Testis (tissue), 3 donors: ENCODE measurements around the gene SYT8. TPM values are rescaled to one million over a fixed set of nuclear protein-coding genes. Genes with fewer than 3 reads are reported as not detected.

ENCODE experiments used
- DNase-seq: peaks from one replicate; pipeline ENCODE4 v3.0.0-alpha.2; 2019
- H3K27ac ChIP-seq, 2 donors: fragments of 200-600 bp; sonication (generic); one replicate each; pipeline ENCODE4 v1.5.1; 2019
- H3K27me3 ChIP-seq: fragments of 200-600 bp; sonication (generic); one replicate; pipeline ENCODE4 v1.5.1; 2019
- H3K36me3 ChIP-seq: fragments of 200-600 bp; sonication (generic); one replicate; pipeline ENCODE4 v1.5.1; 2017; ENCODE audit warnings: low read depth; ENCODE audit errors: missing control alignments
- H3K4me1 ChIP-seq: fragments of 200-600 bp; sonication (generic); one replicate; pipeline ENCODE4 v1.5.1; 2019
- H3K4me3 ChIP-seq, 2 donors: fragments of 200-600 bp; sonication (generic); one replicate each; pipeline ENCODE4 v1.5.1; 2017 to 2019
- H3K9me3 ChIP-seq: fragments of 200-600 bp; sonication (generic); one replicate; pipeline ENCODE4 v1.5.1; 2017
- POLR2A ChIP-seq: fragments of 450-650 bp; IDR thresholded peaks from one replicate; pipeline ENCODE4 v1.6.1; 2017; ENCODE audit warnings: antibody characterized with exemption, mild to moderate bottlenecking, moderate library complexity
- WGBS, 2 donors: methylation state at CpG; one replicate each; pipeline ENCODE4 v1.1.5; 2018; 5-methylcytosine and 5-hydroxymethylcytosine counted together
- intact Hi-C: fragments of 100-400 bp; cut with DNase I; formaldehyde crosslinking; loops from one replicate; pipeline ENCODE4 v1.15.1; 2023; ENCODE audit warnings: low total_unique reads
- polyA plus RNA-seq: library from polyadenylated mRNA; stranded (reverse); fragments of 350-450 nt; fragmentation: Illumina TruSeq; extraction: RNeasy Lipid Tissue Mini Kit (QIAGEN cat#74804); gene quantifications from one replicate; pipeline ENCODE4 v1.2.3, GENCODE V29; 2014; ENCODE audit warnings: low read depth, low replicate concordance; ENCODE audit not compliant: insufficient read depth
- total RNA-seq, 2 donors: library from RNA; depleted of rRNA; stranded (reverse); fragments of >200 nt; gene quantifications; one replicate each; pipeline ENCODE4 v1.2.3, GENCODE V29; 2016
- TF ChIP-seq, protein P1 (sequence below), 3 experiments: fragments of 450-650 bp in 2 of 3; fragments of 200-600 bp in 1 of 3; sonication (generic) in 1 of 3; IDR thresholded peaks; one replicate each; pipeline ENCODE4 v1.5.1; 2016 to 2019; ENCODE audit warnings: antibody characterized with exemption in 3 of 3, mild to moderate bottlenecking in 2 of 3, moderate library complexity in 1 of 3

Gene SYT8
- total and polyA plus RNA-seq, 3 donors from 2014 or later: 0.98 to 2.7 (median 1.7) TPM

DNA sequence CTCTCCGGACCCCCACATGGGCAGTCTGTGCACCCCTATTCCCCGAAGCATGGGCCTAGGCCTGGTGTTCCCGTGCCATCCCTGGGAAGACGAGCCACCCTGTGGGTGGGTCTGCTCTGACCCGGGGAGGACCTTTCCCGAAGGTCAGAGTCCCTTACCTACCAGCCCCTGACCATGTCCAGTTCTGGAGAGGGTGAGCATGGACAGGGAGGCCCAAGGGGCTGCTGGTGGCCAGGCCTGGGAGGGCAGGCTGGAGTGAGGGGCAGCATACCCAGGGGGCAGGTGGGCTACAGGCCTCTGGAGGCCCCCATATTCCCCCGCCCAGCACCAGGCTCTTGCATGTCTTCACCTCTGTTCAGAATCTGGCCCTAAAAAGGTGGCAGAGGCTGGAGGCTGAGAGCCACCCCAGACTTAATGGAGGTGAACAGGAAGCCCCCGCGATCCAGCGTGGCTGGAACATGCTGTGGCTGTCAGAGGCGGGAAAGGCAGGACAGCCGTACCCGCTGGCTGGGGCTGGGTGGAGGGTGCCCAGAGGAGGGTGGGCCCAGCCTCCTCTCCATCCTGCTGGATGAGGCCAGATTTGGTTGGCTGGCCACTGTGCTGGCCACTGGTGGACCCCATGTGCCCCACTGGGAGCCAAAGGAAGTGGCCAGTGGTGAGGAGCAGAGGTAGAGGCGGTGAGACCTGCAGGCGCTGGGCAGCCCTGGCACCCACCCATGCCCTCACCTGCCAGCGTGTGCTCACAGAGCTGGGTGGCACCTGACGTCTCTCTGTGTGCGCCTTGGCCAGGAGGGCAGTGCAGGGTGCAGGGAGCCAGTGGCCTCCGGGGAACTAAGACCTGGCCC lies 11.2 kb upstream of the SYT8 start:
- H3K27me3 ChIP-seq: no peaks in the 10 kb centered on the region
- H3K36me3 ChIP-seq: no peaks in the 10 kb centered on the region
- 80 to 93% methylated on average over 4 to 16 of the region's 19 CpGs for whole genome bisulfite sequencing, 2 donors
- TF ChIP-seq POLR2A: no peak
- TF ChIP-seq, protein P1, sequence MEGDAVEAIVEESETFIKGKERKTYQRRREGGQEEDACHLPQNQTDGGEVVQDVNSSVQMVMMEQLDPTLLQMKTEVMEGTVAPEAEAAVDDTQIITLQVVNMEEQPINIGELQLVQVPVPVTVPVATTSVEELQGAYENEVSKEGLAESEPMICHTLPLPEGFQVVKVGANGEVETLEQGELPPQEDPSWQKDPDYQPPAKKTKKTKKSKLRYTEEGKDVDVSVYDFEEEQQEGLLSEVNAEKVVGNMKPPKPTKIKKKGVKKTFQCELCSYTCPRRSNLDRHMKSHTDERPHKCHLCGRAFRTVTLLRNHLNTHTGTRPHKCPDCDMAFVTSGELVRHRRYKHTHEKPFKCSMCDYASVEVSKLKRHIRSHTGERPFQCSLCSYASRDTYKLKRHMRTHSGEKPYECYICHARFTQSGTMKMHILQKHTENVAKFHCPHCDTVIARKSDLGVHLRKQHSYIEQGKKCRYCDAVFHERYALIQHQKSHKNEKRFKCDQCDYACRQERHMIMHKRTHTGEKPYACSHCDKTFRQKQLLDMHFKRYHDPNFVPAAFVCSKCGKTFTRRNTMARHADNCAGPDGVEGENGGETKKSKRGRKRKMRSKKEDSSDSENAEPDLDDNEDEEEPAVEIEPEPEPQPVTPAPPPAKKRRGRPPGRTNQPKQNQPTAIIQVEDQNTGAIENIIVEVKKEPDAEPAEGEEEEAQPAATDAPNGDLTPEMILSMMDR (IDR thresholded peaks at IDR 0.05): no peak
- intact Hi-C loops: no loop called here
- H3K4me3 ChIP-seq: no peak overlapping the region
- no peak overlapping the region for H3K27ac ChIP-seq
- no peak for DNase-seq
- peaks cover 17% of the 10 kb centered on the region for H3K4me1 ChIP-seq
- no peaks in the 10 kb centered on the region for H3K9me3 ChIP-seq

DNA sequence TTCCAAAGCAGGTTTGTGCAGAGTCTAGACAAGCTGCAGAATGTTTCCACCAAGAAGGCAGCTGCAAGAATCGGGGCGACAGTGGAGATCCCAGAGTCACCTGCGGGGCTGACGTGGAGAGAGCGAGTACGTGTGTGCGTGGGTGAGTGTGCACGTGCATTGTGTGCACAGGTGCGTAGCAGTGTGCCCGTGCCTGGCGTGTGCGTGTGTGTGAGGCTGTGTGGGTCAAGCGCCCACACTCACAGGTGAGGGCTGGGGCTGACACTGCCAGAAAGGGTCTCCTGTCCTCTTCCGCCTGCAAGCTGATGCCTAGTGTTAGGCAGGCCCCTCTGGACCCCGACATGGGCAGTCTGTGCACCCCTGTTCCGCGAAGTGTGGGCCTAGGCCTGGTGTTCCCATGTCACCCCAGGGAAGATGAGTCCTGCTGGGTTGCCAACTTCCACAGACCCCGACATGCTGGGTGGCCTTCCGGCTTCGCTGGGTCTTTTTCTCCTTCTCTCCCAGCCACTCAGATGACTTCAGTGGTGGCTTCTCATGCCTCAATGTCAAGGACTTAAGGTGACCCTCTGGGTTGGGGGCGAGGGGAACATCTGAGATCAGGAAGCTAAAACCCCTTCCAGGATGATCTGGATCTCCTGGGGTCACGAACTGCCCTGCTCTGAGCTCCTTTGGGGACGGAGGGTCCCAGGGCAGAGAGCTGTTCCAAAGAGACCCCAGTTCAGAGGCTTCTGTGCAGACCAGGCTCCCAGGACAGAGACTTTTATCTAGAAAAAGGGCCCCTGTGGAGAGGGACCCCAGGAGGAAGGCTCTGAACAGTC lies 10.4 kb upstream of the SYT8 start:
- TF ChIP-seq POLR2A: no peak
- TF ChIP-seq, protein P1 (IDR thresholded peaks at IDR 0.05): no peak
- Histone ChIP-seq H3K9me3 (no peaks in the 10 kb centered on the region), H3K27me3 (no peaks in the 10 kb centered on the region), H3K4me1 (peaks cover 17% of the 10 kb centered on the region), H3K36me3 (no peaks in the 10 kb centered on the region), H3K4me3 (no peak overlapping the region), H3K27ac (no peak overlapping the region)
- no peak for DNase-seq
- intact Hi-C loops: no loop called here
- WGBS, 2 donors: 94 to 95% methylated on average over 11 to 23 of the region's 23 CpGs

DNA sequence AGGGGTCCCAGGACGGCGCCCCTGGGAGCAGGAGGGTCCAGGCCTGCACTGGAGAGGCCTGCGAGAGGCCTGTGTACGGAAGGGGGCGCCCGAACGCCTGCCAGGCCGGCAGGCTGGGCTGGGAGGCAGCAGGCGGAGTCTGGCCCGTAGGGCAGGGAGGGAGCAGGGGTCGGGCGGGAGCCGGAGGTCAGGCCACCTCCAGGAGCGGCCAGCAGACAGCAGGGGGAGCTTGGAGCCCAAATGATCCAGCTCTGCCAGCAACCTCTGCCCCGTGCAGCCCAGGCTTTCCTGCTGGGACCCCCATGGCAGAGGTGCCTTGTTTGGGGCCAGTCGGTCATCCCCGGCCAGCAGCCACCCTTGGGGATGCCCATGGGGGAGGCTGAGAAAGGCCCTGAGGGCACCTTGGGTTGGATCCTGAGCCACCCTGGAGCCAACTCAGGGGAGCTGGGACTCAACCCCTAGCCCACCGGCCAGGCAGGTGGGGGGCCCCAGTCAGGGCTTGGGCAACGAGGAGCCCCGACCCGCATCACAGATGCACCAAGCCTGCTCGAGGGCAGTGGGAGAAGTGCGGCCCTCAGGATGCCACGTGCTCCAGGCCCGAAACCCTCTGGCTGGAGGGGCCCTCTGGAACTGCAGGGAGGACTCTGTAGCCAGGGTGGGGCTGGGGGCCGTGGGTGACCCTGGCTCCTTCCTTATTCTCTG lies 9.6 kb upstream of the SYT8 start:
- H3K27me3 ChIP-seq: no peaks in the 10 kb centered on the region
- intact Hi-C loops: no loop called here
- H3K9me3 ChIP-seq: no peaks in the 10 kb centered on the region
- peak; percentile 52 for DNase-seq
- H3K4me3 ChIP-seq: no peak overlapping the region
- H3K4me1 ChIP-seq: peaks cover 17% of the 10 kb centered on the region
- TF ChIP-seq POLR2A: no peak
- TF ChIP-seq, protein P1 (IDR thresholded peaks at IDR 0.05): peak in 2 of 3 experiments; percentile 7 to 20
- no peak overlapping the region for H3K27ac ChIP-seq
- H3K36me3 ChIP-seq: no peaks in the 10 kb centered on the region
- WGBS, 2 donors: 78% methylated on average over 25 of the region's 26 CpGs; no CpG with 5 or more reads in 1 of the 2 donors

DNA sequence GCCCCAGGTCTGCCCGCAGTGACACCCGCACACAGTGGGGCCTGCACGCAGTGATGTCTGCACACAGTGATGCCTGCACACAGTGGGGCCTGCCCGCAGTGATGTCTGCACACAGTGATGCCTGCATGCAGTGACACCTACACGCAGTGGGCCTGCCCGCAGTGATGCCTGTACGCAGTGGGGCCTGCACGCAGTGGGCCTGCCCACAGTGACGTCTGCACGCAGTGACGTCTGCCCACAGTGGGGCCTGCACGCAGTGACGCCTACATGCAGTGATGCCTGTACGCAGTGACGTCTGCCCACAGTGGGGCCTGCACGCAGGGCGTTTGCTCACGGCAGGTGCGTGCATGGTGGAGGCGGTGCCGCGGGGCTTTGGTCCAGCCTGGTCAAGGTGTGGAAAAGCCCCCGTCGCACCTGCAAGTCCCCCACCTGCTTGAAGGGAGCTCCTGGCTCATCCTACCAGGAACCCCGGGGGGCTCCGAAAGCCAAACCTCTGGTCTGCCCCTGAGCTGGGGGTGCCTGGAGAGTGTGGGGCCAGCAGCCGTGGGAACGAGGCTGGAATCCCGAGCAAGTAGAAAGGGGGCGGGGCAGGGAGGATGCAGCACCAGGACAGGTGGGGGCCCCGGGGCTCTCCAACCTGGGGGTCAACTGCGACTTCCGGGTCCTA lies 8.9 kb upstream of the SYT8 start:
- TF ChIP-seq, protein P1 (IDR thresholded peaks at IDR 0.05): no peak
- no peak for TF ChIP-seq POLR2A
- H3K4me1 ChIP-seq: peaks cover 17% of the 10 kb centered on the region
- H3K27ac ChIP-seq: peak overlapping the region; percentile 63 to 64
- WGBS, 2 donors: 87 to 93% methylated on average over 18 to 33 of the region's 33 CpGs
- no peaks in the 10 kb centered on the region for H3K27me3 ChIP-seq
- H3K9me3 ChIP-seq: no peaks in the 10 kb centered on the region
- no peak for DNase-seq
- no peak overlapping the region for H3K4me3 ChIP-seq
- intact Hi-C loops: no loop called here
- H3K36me3 ChIP-seq: no peaks in the 10 kb centered on the region
